NCI-H128 (cell line): Measurements from ENCODE around the gene MUSTN1.

ENCODE experiments used
- DNase-seq: peaks from one replicate; lab custom pipeline; 2025; ENCODE audit not compliant: unreplicated experiment; lab: John Stamatoyannopoulos, UW

The MUSTN1 gene

DNA sequence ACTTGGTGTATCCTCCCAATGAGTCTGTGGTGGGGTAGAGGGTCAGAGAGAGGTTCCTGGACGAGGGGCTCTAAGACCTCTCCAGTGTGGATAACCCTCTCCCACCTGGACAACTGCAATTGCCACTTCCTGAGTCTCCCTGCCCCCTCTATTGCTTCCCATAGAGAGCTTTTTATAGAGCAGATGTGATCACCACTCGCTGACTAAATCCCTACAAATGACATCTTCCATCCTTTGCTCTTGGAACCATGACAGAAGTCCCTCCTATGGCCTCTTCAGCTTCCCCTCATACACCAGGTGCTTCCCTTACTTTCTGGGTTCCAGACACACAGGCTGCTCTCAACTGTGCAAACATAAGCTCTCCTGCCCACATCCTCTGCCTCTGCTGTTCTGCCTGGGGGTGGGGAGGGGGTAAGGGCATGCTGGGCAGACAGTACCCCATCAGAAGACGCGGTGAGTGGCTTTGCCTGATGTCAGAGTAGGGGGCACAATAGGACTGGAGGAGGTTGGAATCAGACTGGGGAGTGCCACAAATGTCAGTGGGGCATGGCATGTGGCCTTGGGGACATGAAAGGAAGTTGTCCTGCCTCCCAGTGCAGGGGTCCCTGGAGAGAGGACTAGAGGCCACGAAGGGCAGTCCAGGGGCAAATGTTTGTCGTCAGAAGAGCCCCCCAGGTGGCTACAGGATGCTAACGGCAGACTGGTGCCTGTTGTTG lies 25.0 kb downstream of the MUSTN1 start:
- no peak for DNase-seq

DNA sequence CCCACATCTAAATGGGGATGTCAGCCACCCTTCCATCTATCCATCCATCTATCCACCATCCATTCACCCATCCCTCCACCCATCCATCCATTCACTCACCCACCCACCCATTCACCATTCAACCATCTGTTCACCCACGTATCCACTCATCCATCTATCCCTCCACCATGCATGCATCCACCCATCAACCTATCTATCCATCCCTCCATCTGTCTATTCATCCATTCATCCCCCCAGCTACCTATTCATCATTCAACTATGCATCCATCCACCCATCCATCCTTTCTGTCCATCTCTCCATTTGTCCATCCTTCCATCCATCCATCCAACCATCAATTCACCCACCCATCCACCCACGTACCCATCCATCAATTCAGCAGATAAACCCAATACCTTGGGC lies 25.7 kb downstream of the MUSTN1 start:
- no peak for DNase-seq

DNA sequence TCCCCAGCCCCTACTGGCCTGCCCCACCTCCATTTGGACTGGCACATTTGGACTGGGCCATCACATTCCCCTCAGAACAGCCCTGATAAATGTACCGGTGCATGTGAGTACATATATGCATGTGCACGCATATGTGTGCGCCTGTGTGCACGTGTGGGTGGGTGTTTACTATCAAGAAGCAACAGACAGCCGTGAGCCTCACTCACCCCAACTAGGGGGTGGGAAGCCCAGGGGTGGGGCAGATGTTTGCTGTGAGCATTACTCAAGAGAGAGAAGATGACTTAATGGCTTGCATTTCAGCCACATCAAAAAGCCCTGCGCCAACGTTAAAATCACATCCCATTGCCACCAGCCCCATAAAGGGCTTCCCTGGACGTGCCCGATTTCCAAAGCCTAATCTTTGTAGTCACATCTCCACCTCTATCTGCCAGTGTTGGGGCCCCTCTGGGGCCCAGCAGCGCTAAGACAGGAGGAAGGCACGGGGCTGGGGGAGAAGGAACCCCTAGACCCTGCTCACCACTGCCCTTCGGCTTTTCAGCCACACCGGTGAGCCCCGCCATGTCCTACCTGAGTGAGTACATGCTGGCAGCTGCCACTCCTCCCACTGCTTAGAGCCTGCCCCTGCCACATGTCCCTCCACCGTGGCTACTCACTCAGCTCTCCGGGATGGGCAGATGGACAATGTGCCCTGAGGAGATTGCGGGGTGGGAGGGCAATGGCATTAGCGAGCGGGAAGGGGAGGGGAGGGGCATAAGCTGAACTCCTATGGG lies 29.4 kb downstream of the MUSTN1 start:
- DNase-seq = no peak

- DNase-seq = no peak
Observed at GRCh38 chr3:52801839-52802238, 33.0 kb downstream of the MUSTN1 start.

GRCh38 chr3:52800079-52800478 lies 34.7 kb downstream of the MUSTN1 start:
- DNase-seq = no peak

DNA sequence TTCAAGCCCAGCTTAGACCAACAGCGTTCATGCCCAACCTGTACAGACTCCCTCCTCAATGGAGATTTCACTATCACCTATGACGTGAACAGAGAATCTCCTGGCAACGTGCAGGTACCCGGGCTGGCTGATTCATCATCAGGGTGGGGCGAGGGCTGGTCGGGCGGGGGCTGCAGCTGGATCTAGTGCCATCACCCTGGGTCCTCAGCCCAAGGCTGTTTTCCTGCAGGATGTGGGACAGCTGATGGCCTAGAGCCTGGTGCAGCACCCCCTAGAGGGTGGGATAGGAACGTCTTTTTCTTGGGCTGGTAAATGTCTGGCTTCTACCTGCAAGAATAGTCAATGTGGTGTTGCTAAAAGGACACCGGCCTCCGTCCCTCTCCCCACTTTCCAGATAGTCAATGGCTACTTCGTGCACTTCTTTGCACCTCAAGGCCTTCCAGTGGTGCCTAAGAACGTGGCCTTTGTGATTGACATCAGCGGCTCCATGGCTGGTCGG lies 35.8 kb downstream of the MUSTN1 start:
- DNase-seq = no peak

DNA sequence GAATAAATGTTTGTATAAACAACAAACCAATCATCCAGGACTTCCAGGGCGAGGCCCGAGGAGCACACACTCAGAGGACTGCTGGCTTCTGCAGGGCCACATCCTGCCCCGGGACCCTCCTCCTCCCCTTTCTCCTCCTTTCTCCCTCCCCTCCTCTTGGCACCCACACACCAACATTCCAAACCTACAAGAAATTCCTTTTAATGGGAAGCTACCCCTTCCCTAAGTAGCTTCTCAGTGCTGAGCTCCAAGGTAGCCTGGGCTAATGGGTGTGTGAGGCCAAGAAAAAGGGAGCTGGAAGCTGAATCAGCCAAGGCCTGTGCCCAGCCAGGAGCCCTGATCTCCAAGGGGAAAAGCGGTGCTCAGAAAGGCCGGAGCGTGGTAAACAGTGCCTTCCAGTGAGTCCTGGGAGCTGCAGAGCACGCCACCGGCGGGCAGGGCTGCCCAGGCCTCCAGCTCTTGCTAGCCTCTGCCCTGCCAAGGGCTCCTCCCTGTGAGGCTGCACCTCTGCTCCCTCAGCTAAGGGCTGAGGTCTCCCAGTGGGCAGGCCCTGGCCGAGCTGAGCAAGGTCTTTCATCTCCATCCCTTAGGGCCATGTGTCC lies 36.3 kb downstream of the MUSTN1 start:
- no peak for DNase-seq

GRCh38 chr3:52796411-52796810 lies 38.4 kb downstream of the MUSTN1 start:
- DNase-seq = no peak

GRCh38 chr3:52795298-52795900 lies 39.4 kb downstream of the MUSTN1 start:
- DNase-seq = no peak

- no peak for DNase-seq
Observed at GRCh38 chr3:52794612-52795099, 40.2 kb downstream of the MUSTN1 start, which contains the start of gene ITIH3. TSS of gene ITIH3 (plus strand) at chr3:52794796. CDS start at chr3:52794804, 8 bp downstream.

GRCh38 chr3:52793702-52794611 lies 40.9 kb downstream of the MUSTN1 start:
- DNase-seq = no peak

DNA sequence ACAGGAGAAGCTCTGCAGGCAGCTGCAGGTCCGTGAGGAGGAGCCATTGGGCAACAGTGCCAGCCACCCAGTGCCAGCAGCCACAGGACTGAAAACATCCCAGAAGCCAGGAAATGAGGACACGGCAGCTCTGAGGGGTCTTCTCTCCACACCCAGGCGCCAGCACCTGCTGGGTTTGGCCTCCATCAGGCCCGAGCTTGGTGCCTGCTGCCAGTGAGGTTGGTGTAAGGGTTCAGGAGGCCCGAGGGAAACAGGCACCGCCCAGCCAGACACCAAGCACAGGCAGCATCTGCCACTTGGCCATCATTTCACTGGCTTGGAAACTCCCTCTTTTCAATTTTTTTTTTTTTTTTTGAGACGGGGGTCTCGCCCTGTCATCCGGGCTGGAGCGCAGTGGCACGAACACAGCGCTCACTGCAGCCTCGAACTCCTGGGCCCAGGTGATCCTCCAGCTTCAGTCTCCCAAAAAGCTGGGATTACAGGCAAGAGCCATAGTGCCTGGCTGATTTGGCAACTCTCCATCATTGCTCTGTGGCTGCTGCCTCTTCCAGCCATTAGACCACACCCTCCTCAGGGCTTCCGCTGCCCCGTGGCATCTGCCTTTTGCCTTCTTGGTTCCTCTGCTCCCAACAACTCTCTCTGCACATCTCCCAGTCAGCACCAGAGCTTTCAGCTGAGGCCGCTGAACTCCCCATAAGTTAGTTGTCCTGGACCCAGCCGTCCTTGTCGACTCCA lies 41.7 kb downstream of the MUSTN1 start:
- DNase-seq = no peak

DNA sequence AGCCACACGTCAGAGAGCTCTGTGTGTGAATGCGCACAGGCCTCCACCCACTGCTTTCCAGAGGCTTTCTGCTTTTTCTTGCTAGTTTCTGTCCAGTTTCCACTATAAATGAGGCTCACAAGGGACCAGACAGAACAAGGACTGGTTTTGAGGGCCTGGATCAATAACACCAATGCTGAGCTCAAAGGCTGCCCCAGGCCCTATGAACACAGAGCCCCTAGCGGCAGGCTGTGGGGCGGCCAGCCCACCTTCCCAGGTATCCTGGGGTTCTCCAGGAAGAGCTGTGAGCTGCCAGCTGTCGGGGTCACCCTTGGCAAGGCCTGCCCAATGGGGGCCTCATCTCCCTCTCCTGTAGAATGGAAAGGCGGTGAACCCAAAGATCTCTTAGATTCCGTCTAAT lies 42.4 kb downstream of the MUSTN1 start:
- no peak for DNase-seq

DNA sequence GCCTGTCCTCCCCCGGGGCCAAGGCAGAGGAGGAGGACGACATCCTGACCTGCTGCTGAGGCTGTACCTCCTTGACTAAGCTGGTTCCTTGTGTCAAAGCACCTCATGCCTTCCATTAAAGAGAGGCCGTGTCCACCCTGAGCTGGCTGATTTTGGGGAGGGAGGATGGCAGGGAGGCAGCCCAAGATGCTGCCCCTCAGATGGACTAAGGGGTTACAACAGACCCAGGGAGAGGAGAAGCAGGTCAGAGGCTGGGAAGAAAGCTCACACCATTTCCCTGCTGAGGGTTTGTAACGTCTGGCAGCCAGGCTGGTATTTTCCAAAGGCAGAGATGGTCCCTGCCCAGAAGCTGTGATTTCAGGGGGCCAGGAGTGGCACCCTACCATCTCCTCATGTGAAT lies 42.9 kb downstream of the MUSTN1 start:
- no peak for DNase-seq

- DNase-seq = no peak
Observed at GRCh38 chr3:52791366-52791765, 43.5 kb downstream of the MUSTN1 start.

- DNase-seq = no peak
Observed at GRCh38 chr3:52790741-52791140, 44.1 kb downstream of the MUSTN1 start.

- no peak for DNase-seq
Observed at GRCh38 chr3:52790337-52790736, 44.5 kb downstream of the MUSTN1 start.

DNA sequence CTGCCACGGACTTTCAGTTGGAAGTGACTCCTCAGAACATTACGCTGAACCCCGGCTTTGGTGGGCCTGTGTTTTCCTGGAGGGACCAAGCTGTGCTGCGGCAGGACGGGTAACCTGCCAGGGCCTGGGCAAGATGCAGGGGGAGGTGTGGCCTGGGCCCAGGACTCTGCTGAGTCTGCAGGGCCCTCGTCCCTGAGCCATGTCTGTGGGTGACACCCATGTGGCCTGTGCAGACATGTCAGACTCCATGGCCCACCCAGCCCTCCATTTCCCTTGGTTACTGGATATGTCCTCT lies 45.1 kb downstream of the MUSTN1 start:
- DNase-seq = no peak

DNA sequence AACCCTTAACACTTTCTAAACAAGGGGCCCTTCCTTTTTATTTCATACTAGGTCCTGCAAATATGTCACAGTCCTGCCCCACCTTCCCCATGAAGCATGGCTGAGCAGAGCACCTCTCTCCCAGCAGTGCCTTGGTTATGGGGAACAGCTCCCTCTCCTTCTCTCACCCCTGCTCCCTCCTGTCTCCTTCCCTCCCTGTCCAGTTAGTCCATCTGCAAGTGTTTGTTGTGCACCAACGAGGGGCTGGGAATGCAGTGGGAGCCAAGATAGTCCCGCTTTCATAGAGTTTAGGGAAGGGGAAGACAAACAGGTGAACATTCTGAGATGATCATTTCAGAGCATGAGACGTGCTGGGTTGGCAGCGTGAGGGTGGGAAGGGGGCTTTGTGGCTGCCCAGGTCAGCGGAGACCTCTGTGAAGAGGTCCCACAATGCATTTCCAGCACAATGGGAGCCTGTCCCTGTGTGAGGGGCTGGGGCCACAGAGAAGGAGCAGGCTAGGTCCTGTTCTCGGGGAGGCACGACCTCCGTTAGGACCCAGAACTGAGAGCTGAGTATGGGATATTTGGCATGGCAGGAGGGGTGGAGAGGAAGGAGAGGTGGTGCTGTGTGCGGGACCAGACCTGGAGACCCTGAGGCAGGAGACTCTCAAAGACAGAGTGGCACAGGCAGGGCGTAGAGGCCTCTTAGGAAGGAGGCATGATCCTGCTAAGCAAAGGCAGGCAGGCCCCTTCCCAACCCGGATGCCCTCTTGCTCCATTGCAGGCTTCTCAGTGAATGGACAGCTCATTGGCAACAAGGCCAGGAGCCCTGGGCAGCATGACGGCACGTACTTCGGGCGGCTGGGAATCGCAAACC lies 45.7 kb downstream of the MUSTN1 start:
- no peak for DNase-seq
